ENCODE results near the gene TGFBR3.
A peak's percentile ranks its signal among the peaks of the same experiment; 100 is the strongest.

Gene TGFBR3

DNA sequence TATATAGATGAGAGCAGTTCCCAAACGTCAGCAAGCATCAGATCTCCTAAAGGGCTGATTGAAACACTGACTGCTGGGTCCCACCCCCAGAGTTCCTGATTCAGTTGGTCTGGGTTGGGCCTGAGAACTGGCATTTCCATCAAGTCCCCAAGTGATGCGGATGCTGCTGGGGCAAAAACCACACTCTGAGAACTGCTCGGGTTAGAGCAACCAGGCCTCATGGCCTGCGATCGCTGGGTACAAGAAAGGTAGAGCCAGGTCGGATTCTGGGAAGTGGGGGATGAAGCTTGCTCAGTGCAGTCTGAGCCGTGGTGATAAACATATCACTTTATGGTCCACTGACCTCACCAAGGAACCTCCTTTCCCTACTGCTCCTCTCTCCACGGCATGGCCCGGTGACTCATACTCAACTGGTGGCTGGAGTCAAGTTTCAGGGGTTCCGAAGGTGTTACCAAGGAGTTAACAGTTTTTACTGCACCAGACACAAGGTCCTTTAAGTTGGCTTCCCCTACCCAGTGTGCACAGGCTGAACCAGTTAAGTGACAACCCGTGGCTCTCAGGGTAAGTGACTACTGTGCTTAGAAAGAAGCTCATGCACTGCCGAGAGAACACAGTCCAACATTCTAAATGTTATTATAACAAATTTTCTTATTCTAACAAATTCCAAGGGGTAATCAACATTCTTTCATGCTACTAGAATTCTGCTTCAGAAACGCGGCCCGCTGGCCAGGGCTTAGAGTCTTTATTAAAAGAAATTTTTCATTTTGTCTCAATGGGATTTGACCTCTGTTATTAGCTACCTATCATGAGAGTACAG, 153.5 kb downstream of the TGFBR3 start:
- DNase-seq (ENCODE audit: low read depth), result no peak

GRCh38 chr1:91731815-91732214, 154.1 kb downstream of the TGFBR3 start:
- DNase-seq (ENCODE audit: low read depth), result no peak

GRCh38 chr1:91730801-91731732, 154.9 kb downstream of the TGFBR3 start:
- no peak for DNase-seq (ENCODE audit: low read depth)

DNA sequence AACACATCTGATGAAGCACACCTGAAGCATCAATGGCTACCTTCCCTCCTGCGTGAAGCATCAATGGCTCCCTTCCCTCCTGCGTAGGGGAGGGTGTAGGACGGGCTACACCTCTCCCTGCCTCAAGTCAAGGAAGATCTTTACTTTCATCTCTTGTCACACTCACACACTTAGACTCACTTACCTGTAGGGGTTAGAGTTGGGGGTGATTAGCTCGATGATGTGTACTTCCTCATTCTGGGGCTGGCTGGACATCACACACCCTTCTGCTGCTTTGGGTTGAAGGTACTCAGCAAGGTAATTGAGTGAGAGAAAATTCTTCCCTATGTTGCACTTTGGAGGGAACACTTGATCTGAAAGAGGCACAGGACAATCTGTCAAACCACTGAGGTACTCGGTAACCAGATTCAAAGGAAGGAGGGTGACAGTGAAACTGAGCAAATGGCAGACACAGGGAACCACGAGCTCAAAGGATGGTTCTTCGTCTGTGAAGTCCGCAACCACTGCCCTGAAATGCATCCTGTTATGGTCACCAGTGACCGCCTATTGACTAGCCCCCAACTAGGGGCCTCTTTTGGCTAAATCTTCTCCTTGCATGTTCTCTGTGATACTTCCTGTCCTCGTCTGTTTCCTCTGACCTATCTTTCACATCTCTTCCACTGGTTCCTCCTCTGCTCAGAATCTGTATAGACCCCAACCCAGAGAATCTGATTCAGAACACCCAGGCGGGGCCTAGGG, 156.2 kb downstream of the TGFBR3 start:
- DNase-seq (ENCODE audit: low read depth), result no peak

- DNase-seq (ENCODE audit: low read depth), result no peak
These were observed 158.2 kb downstream of the TGFBR3 start for GRCh38 chr1:91727763-91728162.

- DNase-seq (ENCODE audit: low read depth), result no peak
These were observed 159.8 kb downstream of the TGFBR3 start for GRCh38 chr1:91725989-91726721.

- DNase-seq (ENCODE audit: low read depth), result no peak
These were observed 160.3 kb downstream of the TGFBR3 start for GRCh38 chr1:91725618-91725988.

DNA sequence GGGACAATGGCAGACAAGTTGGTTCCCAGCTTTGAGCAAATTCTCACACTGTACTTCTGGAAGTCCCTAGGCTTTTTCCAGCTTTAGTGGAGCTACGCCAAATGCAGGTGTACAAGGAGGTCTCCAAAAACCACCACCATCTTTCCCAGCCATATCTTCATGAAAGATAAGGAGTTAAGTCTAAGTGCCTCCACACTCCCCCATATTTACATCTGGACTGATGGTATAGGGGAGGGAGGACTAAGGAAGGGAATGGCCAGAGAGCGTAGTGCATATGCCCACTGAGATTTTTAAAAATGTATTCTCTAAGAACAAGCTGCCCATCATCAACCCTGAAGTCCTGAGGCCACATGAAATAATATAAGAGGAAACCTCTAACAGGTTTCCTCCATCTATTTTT, 161.3 kb downstream of the TGFBR3 start:
- no peak for DNase-seq (ENCODE audit: low read depth)

- DNase-seq (ENCODE audit: low read depth), result no peak
These were observed 161.7 kb downstream of the TGFBR3 start for GRCh38 chr1:91724231-91724630.

GRCh38 chr1:91720044-91720443, 165.9 kb downstream of the TGFBR3 start:
- DNase-seq (ENCODE audit: low read depth), result no peak

- DNase-seq (ENCODE audit: low read depth), result no peak
These were observed 167.1 kb downstream of the TGFBR3 start for GRCh38 chr1:91718877-91719276.

- no peak for DNase-seq (ENCODE audit: low read depth)
These were observed 167.6 kb downstream of the TGFBR3 start for GRCh38 chr1:91718368-91718767.

DNA sequence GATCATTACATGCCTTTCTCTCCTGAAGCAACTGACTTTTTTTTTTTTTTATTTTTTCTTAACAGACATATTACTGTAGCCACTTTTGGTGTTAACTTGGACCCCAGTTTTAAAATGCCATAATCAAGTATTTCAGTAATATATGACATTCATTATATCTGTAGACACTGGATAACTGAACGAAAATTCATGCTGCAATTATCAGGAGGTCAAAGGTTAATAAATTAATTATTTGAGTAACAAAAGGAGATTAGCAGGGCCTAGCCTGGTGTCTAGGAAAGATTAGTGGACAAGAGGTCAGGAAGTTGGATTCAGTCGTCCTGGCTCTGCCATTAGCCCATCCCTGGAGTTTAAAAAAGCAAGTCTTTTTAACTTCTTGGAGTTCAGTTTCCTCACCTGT, 168.1 kb downstream of the TGFBR3 start:
- no peak for DNase-seq (ENCODE audit: low read depth)

- no peak for DNase-seq (ENCODE audit: low read depth)
These were observed 169.6 kb downstream of the TGFBR3 start for GRCh38 chr1:91716339-91716738.

DNA sequence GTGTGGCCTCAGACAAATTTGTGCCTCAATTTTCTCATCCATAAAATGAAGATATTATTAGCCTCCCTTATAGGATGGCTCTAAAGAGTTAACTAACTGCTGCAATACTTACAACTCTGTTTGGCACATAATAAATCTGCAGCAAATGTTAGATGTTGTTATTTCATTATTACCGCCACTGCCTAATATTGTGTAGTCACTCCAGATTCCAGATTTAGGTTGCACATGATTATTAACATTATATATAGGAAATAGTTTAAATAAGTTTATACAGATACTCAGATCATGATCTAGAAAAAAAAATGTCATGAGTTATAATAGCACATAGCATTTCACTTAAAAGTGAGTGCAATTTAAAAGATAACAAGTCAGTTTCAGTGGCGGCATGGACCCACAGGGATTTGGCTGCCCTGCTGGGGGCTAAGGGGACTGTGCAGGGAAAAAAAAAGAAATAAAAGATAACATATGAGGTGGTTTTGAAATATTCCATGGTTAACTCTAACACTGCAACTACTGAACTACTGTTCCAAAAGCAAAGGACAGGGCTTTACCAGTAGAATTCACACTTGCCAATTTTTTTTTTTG, 170.4 kb downstream of the TGFBR3 start:
- no peak for DNase-seq (ENCODE audit: low read depth)

- DNase-seq (ENCODE audit: low read depth), result no peak
These were observed 171.0 kb downstream of the TGFBR3 start for GRCh38 chr1:91714867-91715381.

DNA sequence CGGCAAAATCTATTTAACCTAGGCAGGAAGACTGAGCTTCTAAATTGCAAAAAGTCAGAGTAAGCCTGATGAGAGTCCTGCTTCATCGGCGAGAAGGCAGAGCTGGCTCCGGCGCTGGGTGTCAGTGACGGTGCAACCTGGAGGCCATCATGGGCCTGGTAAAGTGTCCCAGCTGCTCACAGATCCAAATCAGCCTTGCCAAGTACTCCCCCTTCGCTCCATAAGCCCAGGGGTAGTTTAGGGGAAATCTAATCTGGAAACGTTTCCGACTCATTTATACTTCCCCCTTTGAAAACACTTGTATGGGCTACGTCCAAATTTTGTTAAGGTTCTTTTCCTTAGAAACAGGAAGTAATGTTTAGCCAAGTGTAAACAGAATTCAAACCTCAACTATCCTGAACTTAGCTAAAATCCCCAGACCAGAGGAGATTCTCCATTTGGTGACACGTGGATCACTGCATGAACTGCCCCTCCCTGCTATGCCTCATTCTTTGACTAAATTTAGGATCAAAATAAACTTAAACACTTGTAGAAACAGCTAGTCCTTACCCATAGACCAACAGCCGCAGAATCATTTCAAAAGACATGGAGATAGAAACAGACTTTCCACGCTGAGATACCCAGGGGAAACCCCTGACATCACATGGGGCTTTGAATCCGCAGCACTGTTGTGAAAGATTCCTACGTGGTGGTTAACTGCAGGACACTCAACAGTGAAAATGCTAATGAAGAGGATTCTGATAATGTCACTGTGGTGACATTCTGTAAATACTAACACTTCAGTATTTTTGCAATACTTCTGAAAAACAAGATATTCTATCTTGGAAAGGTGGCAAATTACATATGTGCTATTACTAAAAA, 172.7 kb downstream of the TGFBR3 start:
- peak; percentile 35 for DNase-seq (ENCODE audit: low read depth)

- no peak for DNase-seq (ENCODE audit: low read depth)
These were observed 173.6 kb downstream of the TGFBR3 start for GRCh38 chr1:91712393-91712792.

GRCh38 chr1:91711504-91712247, 174.3 kb downstream of the TGFBR3 start:
- DNase-seq (ENCODE audit: low read depth), result no peak

All from stimulated activated CD8-positive, alpha-beta memory T cell treated with anti-CD3 and anti-CD28 coated beads, Interleukin-12 subunit alpha, Interleukin-12 subunit beta, amount 100 ng/mL, for 4 hours (primary cell).